Liver (tissue), 9 donors: ENCODE measurements around the gene RTP5. TPM values are rescaled to one million over a fixed set of nuclear protein-coding genes. Genes with fewer than 3 reads are reported as not detected.

Experiments used
- DNase-seq: peaks from one replicate; pipeline ENCODE4 v3.0.0-alpha.2; 2017; ENCODE audit warnings: low spot score
- H3K27ac ChIP-seq, 2 donors: one replicate each; pipeline ENCODE4 v1.7.0; 2013; ENCODE audit warnings: inconsistent platforms in 2 of 2, low read length in 2 of 2, control low read depth in 1 of 2, low read depth in 1 of 2, mild to moderate bottlenecking in 1 of 2
- H3K27me3 ChIP-seq, 4 donors: one replicate each; pipeline versions ENCODE4 v1.6.1 to v1.7.0; 2013; ENCODE audit warnings: low read length in 3 of 4, inconsistent platforms in 1 of 4, mild to moderate bottlenecking in 1 of 4, moderate library complexity in 1 of 4; ENCODE audit not compliant: control insufficient read depth in 4 of 4, insufficient read depth in 4 of 4
- H3K36me3 ChIP-seq, 4 donors: one replicate each; pipeline versions ENCODE4 v1.6.1 to v1.7.0; 2013; ENCODE audit warnings: low read length in 3 of 4, mild to moderate bottlenecking in 3 of 4, low read depth in 1 of 4, moderate library complexity in 1 of 4; ENCODE audit not compliant: control insufficient read depth in 4 of 4, insufficient read depth in 3 of 4
- H3K4me1 ChIP-seq, 4 donors: one replicate each; pipeline versions ENCODE4 v1.6.1 to v1.7.0; 2013; ENCODE audit warnings: low read length in 3 of 4, mild to moderate bottlenecking in 3 of 4, moderate library complexity in 1 of 4; ENCODE audit not compliant: control insufficient read depth in 4 of 4, insufficient read depth in 4 of 4
- H3K4me3 ChIP-seq, 3 donors: one replicate each; pipeline versions ENCODE4 v1.6.1 to v1.7.0; 2013; ENCODE audit warnings: low read length in 3 of 3, control low read depth in 1 of 3, low read depth in 1 of 3, mild to moderate bottlenecking in 1 of 3
- H3K9ac ChIP-seq, 2 donors: one replicate each; pipeline ENCODE4 v1.7.0; 2013; ENCODE audit warnings: low read length in 2 of 2, mild to moderate bottlenecking in 2 of 2, moderate library complexity in 2 of 2, control low read depth in 1 of 2, low read depth in 1 of 2
- H3K9me3 ChIP-seq, 4 donors: one replicate each; pipeline versions ENCODE4 v1.6.1 to v1.7.0; 2013; ENCODE audit warnings: low read length in 3 of 4; ENCODE audit not compliant: control insufficient read depth in 4 of 4
- EGR1 ChIP-seq, 2 donors: IDR thresholded peaks; 2 replicates each; pipeline ENCODE4 v1.6.1; 2016 to 2018; ENCODE audit warnings: antibody characterized with exemption in 2 of 2, low read depth in 2 of 2
- FOXA2 ChIP-seq: IDR thresholded peaks from 2 replicates; pipeline ENCODE4 v1.6.1; 2016; ENCODE audit warnings: antibody characterized with exemption
- GABPA ChIP-seq, 2 donors: IDR thresholded peaks in 1 of 2; conservative IDR thresholded peaks in 1 of 2; 2 replicates each; pipeline ENCODE4 v1.6.1; 2016; ENCODE audit warnings: antibody characterized with exemption in 2 of 2, mild to moderate bottlenecking in 1 of 2, moderate library complexity in 1 of 2
- HNF4A ChIP-seq, 2 donors: conservative IDR thresholded peaks; 2 replicates each; pipeline ENCODE4 v1.6.1; 2016; ENCODE audit warnings: antibody characterized with exemption in 2 of 2, mild to moderate bottlenecking in 2 of 2
- HNF4G ChIP-seq: IDR thresholded peaks from 2 replicates; pipeline ENCODE4 v1.6.1; 2016; ENCODE audit warnings: antibody characterized with exemption
- JUND ChIP-seq, 2 donors: IDR thresholded peaks; 2 replicates each; pipeline ENCODE4 v1.6.1; 2016; ENCODE audit warnings: antibody characterized with exemption in 2 of 2
- NR2F2 ChIP-seq: IDR thresholded peaks from 2 replicates; pipeline ENCODE4 v1.6.1; 2016; ENCODE audit warnings: antibody characterized with exemption
- RAD21 ChIP-seq, 2 donors: IDR thresholded peaks; 2 replicates each; pipeline ENCODE4 v1.6.1; 2016; ENCODE audit warnings: antibody characterized with exemption in 2 of 2, mild to moderate bottlenecking in 2 of 2
- RXRA ChIP-seq, 2 donors: IDR thresholded peaks; 2 replicates each; pipeline ENCODE4 v1.6.1; 2017 to 2018; ENCODE audit warnings: antibody characterized with exemption in 2 of 2, mild to moderate bottlenecking in 1 of 2
- SP1 ChIP-seq: IDR thresholded peaks from 2 replicates; pipeline ENCODE4 v1.6.1; 2018; ENCODE audit warnings: antibody characterized with exemption, mild to moderate bottlenecking
- TAF1 ChIP-seq: conservative IDR thresholded peaks from 2 replicates; pipeline ENCODE4 v1.6.1; 2016; ENCODE audit warnings: antibody characterized with exemption, mild to moderate bottlenecking
- YY1 ChIP-seq: IDR thresholded peaks from 2 replicates; pipeline ENCODE4 v1.6.1; 2016; ENCODE audit warnings: antibody characterized with exemption, mild to moderate bottlenecking
- WGBS: extraction: QIAGEN DNeasy Blood & Tissue Kit; methylation state at CpG from one replicate; pipeline ENCODE4 v1.1.7; 2013; 5-methylcytosine and 5-hydroxymethylcytosine counted together
- polyA plus RNA-seq, 2 donors: library from polyadenylated mRNA; stranded (reverse) in 1 of 2; unstranded in 1 of 2; fragments of 200-250 nt in 1 of 2; fragments of >200 nt in 1 of 2; fragmentation: Nextera tagmentation in 1 of 2; extraction: Ambion mirVana in 1 of 2; gene quantifications; one replicate each; pipeline versions ENCODE4 v1.2.1 to v1.2.3, GENCODE V29; 2013 to 2015
- total RNA-seq, 2 donors: library from RNA; depleted of rRNA; stranded (reverse); fragments of >200 nt; gene quantifications; one replicate each; pipeline ENCODE4 v1.2.3, GENCODE V29; 2014
- TF ChIP-seq, protein P1 (sequence below): IDR thresholded peaks from 2 replicates; pipeline ENCODE4 v1.6.1; 2016; ENCODE audit warnings: antibody characterized with exemption
- TF ChIP-seq, protein P2 (sequence below): IDR thresholded peaks from 2 replicates; pipeline ENCODE4 v1.6.1; 2016; ENCODE audit warnings: antibody characterized with exemption, mild to moderate bottlenecking
- TF ChIP-seq, protein P3 (sequence below): IDR thresholded peaks from 2 replicates; pipeline ENCODE4 v1.6.1; 2016; ENCODE audit warnings: antibody characterized with exemption
- TF ChIP-seq, protein P4 (sequence below): IDR thresholded peaks from 2 replicates; pipeline ENCODE4 v1.6.1; 2016; ENCODE audit warnings: antibody characterized with exemption
- TF ChIP-seq, protein P5 (sequence below): fragments of 150-350 bp; IDR thresholded peaks from 2 replicates; pipeline ENCODE4 v1.5.1; 2017; ENCODE audit warnings: improper control_type of control experiment, low read depth, low read length; ENCODE audit not compliant: missing input control
- donor health status: healthy.
- donor health status: healthy.
- donor health status: healthy.
- donor health status: healthy.
- donor health status: healthy.

RTP5 gene
- total and polyA plus RNA-seq, 4 donors: under 0.01 to 0.03 TPM; not detected in 2

DNA sequence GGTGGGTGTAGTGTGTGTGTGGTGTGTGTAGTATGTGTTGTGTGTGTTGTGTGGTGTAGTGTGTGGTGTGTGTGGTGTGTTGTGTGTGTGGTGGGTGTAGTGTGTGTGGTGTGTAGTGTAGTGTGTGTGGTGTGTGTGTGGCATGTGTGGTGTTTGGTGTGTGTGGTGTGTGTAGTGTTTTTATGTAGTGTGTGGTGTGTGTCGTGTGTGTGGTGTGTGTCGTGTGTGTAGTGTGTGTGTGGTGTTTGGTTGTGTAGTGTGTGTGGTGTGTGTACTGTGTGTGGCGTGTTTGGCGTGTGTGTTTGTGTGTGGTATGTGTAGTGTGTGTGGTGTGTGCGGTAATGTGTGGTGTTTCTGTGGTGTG lies 4.7 kb upstream of the RTP5 start:
- no peak for DNase-seq
- no peak overlapping the region for H3K27ac ChIP-seq
- TF ChIP-seq NR2F2: no peak
- TF ChIP-seq, protein P1, sequence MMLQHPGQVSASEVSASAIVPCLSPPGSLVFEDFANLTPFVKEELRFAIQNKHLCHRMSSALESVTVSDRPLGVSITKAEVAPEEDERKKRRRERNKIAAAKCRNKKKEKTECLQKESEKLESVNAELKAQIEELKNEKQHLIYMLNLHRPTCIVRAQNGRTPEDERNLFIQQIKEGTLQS: no peak
- TF ChIP-seq, protein P2, sequence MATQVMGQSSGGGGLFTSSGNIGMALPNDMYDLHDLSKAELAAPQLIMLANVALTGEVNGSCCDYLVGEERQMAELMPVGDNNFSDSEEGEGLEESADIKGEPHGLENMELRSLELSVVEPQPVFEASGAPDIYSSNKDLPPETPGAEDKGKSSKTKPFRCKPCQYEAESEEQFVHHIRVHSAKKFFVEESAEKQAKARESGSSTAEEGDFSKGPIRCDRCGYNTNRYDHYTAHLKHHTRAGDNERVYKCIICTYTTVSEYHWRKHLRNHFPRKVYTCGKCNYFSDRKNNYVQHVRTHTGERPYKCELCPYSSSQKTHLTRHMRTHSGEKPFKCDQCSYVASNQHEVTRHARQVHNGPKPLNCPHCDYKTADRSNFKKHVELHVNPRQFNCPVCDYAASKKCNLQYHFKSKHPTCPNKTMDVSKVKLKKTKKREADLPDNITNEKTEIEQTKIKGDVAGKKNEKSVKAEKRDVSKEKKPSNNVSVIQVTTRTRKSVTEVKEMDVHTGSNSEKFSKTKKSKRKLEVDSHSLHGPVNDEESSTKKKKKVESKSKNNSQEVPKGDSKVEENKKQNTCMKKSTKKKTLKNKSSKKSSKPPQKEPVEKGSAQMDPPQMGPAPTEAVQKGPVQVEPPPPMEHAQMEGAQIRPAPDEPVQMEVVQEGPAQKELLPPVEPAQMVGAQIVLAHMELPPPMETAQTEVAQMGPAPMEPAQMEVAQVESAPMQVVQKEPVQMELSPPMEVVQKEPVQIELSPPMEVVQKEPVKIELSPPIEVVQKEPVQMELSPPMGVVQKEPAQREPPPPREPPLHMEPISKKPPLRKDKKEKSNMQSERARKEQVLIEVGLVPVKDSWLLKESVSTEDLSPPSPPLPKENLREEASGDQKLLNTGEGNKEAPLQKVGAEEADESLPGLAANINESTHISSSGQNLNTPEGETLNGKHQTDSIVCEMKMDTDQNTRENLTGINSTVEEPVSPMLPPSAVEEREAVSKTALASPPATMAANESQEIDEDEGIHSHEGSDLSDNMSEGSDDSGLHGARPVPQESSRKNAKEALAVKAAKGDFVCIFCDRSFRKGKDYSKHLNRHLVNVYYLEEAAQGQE: no peak
- TF ChIP-seq HNF4A (conservative IDR thresholded peaks at IDR 0.05): no peak
- no peak for TF ChIP-seq EGR1 (IDR thresholded peaks at IDR 0.05; ENCODE audit: low read depth in 2 of 2)
- no peak for TF ChIP-seq GABPA (IDR thresholded peaks at IDR 0.05 in 1 of 2, conservative IDR thresholded peaks at IDR 0.05 in 1 of 2)
- TF ChIP-seq, protein P3, sequence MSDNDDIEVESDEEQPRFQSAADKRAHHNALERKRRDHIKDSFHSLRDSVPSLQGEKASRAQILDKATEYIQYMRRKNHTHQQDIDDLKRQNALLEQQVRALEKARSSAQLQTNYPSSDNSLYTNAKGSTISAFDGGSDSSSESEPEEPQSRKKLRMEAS: no peak
- no peak for TF ChIP-seq YY1
- no peak for TF ChIP-seq HNF4G
- no peak for TF ChIP-seq JUND (IDR thresholded peaks at IDR 0.05)
- TF ChIP-seq TAF1: no peak
- H3K4me3 ChIP-seq: no peak overlapping the region
- H3K9ac ChIP-seq: no peak overlapping the region
- no peaks in the 10 kb centered on the region for H3K9me3 ChIP-seq
- no peaks in the 10 kb centered on the region for H3K27me3 ChIP-seq
- no peaks in the 10 kb centered on the region for H3K36me3 ChIP-seq
- WGBS: 93% methylated on average over 5 of the region's 5 CpGs
- H3K4me1 ChIP-seq: peaks cover 0 to 3% (median 0%) of the 10 kb centered on the region in 4 donors

DNA sequence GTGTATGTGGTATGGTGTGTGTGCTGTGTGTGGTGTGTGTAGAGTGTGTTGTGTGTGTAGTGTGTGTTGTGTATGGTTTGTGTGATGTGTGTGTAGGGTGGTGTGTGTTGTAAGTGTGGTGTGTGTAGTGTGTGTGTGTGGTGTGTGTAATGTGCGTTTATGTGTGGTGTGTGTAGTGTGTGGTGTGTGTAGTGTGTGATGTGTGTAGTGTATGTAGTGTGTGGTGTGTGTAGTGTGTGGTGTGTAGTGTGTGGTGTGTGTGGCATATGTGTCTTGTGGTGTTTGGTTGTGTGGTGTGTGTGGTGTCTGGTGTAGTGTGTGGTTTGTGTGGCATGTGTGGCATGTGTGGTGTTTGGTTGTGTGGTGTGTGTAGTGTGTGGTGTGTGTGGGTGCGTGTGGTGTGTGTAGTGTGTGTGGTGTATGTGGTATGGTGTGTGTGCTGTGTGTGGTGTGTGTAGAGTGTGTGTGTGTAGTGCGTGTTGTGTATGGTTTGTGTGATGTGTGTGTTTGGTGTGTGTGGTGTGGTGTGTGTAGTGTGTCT lies 4.0 kb upstream of the RTP5 start:
- Histone ChIP-seq H3K36me3 (no peaks in the 10 kb centered on the region), H3K27me3 (no peaks in the 10 kb centered on the region), H3K4me1 (peaks cover 0 to 3% (median 0%) of the 10 kb centered on the region in 4 donors), H3K4me3 (no peak overlapping the region), H3K27ac (no peak overlapping the region), H3K9me3 (no peaks in the 10 kb centered on the region), H3K9ac (no peak overlapping the region)
- TF ChIP-seq, protein P1: no peak
- TF ChIP-seq RAD21 (IDR thresholded peaks at IDR 0.05) (no peak), GABPA (IDR thresholded peaks at IDR 0.05 in 1 of 2, conservative IDR thresholded peaks at IDR 0.05 in 1 of 2) (no peak), TAF1 (no peak), HNF4A (conservative IDR thresholded peaks at IDR 0.05) (no peak), NR2F2 (no peak), SP1 (no peak), EGR1 (IDR thresholded peaks at IDR 0.05; ENCODE audit: low read depth in 2 of 2) (no peak), FOXA2 (no peak), HNF4G (no peak), RXRA (IDR thresholded peaks at IDR 0.05) (no peak)
- TF ChIP-seq, protein P4, sequence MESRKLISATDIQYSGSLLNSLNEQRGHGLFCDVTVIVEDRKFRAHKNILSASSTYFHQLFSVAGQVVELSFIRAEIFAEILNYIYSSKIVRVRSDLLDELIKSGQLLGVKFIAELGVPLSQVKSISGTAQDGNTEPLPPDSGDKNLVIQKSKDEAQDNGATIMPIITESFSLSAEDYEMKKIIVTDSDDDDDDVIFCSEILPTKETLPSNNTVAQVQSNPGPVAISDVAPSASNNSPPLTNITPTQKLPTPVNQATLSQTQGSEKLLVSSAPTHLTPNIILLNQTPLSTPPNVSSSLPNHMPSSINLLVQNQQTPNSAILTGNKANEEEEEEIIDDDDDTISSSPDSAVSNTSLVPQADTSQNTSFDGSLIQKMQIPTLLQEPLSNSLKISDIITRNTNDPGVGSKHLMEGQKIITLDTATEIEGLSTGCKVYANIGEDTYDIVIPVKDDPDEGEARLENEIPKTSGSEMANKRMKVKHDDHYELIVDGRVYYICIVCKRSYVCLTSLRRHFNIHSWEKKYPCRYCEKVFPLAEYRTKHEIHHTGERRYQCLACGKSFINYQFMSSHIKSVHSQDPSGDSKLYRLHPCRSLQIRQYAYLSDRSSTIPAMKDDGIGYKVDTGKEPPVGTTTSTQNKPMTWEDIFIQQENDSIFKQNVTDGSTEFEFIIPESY: no peak
- TF ChIP-seq, protein P5, sequence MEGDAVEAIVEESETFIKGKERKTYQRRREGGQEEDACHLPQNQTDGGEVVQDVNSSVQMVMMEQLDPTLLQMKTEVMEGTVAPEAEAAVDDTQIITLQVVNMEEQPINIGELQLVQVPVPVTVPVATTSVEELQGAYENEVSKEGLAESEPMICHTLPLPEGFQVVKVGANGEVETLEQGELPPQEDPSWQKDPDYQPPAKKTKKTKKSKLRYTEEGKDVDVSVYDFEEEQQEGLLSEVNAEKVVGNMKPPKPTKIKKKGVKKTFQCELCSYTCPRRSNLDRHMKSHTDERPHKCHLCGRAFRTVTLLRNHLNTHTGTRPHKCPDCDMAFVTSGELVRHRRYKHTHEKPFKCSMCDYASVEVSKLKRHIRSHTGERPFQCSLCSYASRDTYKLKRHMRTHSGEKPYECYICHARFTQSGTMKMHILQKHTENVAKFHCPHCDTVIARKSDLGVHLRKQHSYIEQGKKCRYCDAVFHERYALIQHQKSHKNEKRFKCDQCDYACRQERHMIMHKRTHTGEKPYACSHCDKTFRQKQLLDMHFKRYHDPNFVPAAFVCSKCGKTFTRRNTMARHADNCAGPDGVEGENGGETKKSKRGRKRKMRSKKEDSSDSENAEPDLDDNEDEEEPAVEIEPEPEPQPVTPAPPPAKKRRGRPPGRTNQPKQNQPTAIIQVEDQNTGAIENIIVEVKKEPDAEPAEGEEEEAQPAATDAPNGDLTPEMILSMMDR: no peak
- TF ChIP-seq, protein P3: no peak
- TF ChIP-seq, protein P2: no peak
- 88% methylated on average over 3 of the region's 3 CpGs for whole genome bisulfite sequencing
- no peak for DNase-seq
